Trophoblast cell (in vitro differentiated cells and primary cell): Measurements from ENCODE around the gene KIF1B.

Experiments
- DNase-seq, 2 donors: peaks; one replicate each; pipeline ENCODE4 v3.0.0-alpha.2; 2016
- H2AFZ ChIP-seq: 2 replicates; pipeline ENCODE4 v1.6.1; 2013; ENCODE audit warnings: low read length, moderate library complexity, mild to moderate bottlenecking; ENCODE audit not compliant: insufficient read depth, poor library complexity
- H2AK5ac ChIP-seq: 2 replicates; pipeline ENCODE4 v1.6.1; 2013; ENCODE audit warnings: mild to moderate bottlenecking, low read length
- H2BK120ac ChIP-seq: 2 replicates; pipeline ENCODE4 v1.6.1; 2013; ENCODE audit warnings: low read length, mild to moderate bottlenecking, moderate library complexity; ENCODE audit not compliant: insufficient read depth, poor library complexity
- H2BK12ac ChIP-seq: 2 replicates; pipeline ENCODE4 v1.6.1; 2013; ENCODE audit warnings: mild to moderate bottlenecking, low read length, moderate library complexity
- H2BK5ac ChIP-seq: 2 replicates; pipeline ENCODE4 v1.6.1; 2013; ENCODE audit warnings: low read length, low read depth, moderate library complexity, mild to moderate bottlenecking; ENCODE audit not compliant: poor library complexity
- H3K14ac ChIP-seq: 2 replicates; pipeline ENCODE4 v1.6.1; 2013; ENCODE audit warnings: mild to moderate bottlenecking, low read length
- H3K18ac ChIP-seq: 2 replicates; pipeline ENCODE4 v1.6.1; 2013; ENCODE audit warnings: mild to moderate bottlenecking, low read length
- H3K23ac ChIP-seq: 2 replicates; pipeline ENCODE4 v1.6.1; 2013; ENCODE audit warnings: low read length
- H3K27ac ChIP-seq: 2 replicates; pipeline ENCODE4 v1.5.1; 2013; ENCODE audit warnings: low read depth, mild to moderate bottlenecking, inconsistent platforms, low read length, moderate library complexity
- H3K27me3 ChIP-seq: 2 replicates; pipeline ENCODE4 v1.6.1; 2013; ENCODE audit warnings: inconsistent platforms, mild to moderate bottlenecking, low read length, moderate library complexity; ENCODE audit not compliant: insufficient read depth
- H3K36me3 ChIP-seq, 2 experiments: 1 replicate in 1 of 2; 2 replicates in 1 of 2; pipeline ENCODE4 v1.6.1; 2013; ENCODE audit warnings: low read length in 2 of 2, mild to moderate bottlenecking in 2 of 2, moderate library complexity in 1 of 2; ENCODE audit not compliant: insufficient read depth in 2 of 2, control insufficient read depth in 1 of 2
- H3K4ac ChIP-seq: 2 replicates; pipeline ENCODE4 v1.6.1; 2013; ENCODE audit warnings: low read depth, mild to moderate bottlenecking, low read length, moderate library complexity
- H3K4me1 ChIP-seq, 2 experiments: 1 replicate in 1 of 2; 2 replicates in 1 of 2; pipeline ENCODE4 v1.6.1; 2013; ENCODE audit warnings: low read length in 2 of 2, mild to moderate bottlenecking in 2 of 2, moderate library complexity in 1 of 2; ENCODE audit not compliant: insufficient read depth in 2 of 2, control insufficient read depth in 1 of 2
- H3K4me2 ChIP-seq: 2 replicates; pipeline ENCODE4 v1.6.1; 2013; ENCODE audit warnings: inconsistent platforms, mild to moderate bottlenecking, low read length, moderate library complexity
- H3K4me3 ChIP-seq: 2 replicates; pipeline ENCODE4 v1.5.1; 2013; ENCODE audit warnings: mild to moderate bottlenecking, low read depth, low read length, inconsistent platforms
- H3K79me1 ChIP-seq: one replicate; pipeline ENCODE4 v1.6.1; 2013; ENCODE audit warnings: low read length
- H3K79me2 ChIP-seq: 2 replicates; pipeline ENCODE4 v1.6.1; 2013; ENCODE audit warnings: low read length, mild to moderate bottlenecking; ENCODE audit not compliant: control insufficient read depth, insufficient read depth, poor library complexity
- H3K9ac ChIP-seq: 2 replicates; pipeline ENCODE4 v1.6.1; 2013; ENCODE audit warnings: mild to moderate bottlenecking, low read length
- H3K9me3 ChIP-seq: 2 replicates; pipeline ENCODE4 v1.6.1; 2013; ENCODE audit warnings: low read depth, mild to moderate bottlenecking, control low read depth, inconsistent platforms, low read length; ENCODE audit not compliant: insufficient read depth
- H4K12ac ChIP-seq: 2 replicates; pipeline ENCODE4 v1.6.1; 2013; ENCODE audit warnings: low read depth, mild to moderate bottlenecking, low read length, moderate library complexity
- H4K8ac ChIP-seq: 2 replicates; pipeline ENCODE4 v1.6.1; 2013; ENCODE audit warnings: low read depth, mild to moderate bottlenecking, low read length, moderate library complexity
- H4K91ac ChIP-seq: one replicate; pipeline ENCODE4 v1.6.1; 2013; ENCODE audit warnings: low read depth, mild to moderate bottlenecking, low read length, moderate library complexity
- WGBS: extraction: QIAGEN DNeasy Blood & Tissue Kit; methylation state at CpG from one replicate; pipeline ENCODE4 v1.1.7; 2013; ENCODE audit warnings: missing lambda C conversion rate; ENCODE audit not compliant: insufficient read length, insufficient coverage; ENCODE audit errors: extremely low coverage; 5-methylcytosine and 5-hydroxymethylcytosine counted together

KIF1B gene

DNA sequence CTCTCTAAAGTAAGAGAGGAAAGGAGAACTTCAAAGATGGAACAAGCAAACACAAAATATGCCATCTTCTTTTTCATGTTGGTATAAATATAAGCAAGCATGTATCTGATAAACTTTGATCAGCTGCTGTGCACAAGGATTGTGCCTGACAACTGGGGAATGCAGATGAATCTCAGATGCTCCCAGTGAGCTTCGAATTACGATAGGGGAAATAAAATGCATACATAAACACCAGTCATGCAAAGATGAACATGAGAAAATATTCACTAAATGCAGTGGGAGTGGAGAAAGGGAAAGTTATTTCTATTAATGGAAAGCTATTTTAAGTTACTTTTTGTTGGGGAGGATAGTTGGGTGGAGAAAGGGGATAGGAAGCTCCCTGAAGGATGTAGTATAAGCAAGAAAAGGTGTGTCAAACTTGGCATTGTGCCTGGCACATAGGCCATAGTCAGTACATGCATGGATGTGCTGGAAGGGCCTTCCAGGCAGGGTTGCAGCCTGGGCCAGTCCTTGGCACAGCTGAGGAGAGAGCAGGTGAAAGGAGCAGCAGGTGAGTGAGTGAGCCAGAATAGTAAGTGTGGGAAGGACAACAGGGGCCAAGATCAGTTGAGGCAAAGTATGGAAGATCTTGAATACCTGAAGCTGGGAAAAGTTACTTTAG lies 130.7 kb downstream of the KIF1B start:
- H3K4me1 ChIP-seq, result peaks cover 5 to 8% of the 10 kb centered on the region in 2 experiments
- H3K14ac ChIP-seq, result no peak overlapping the region
- no peaks in the 10 kb centered on the region for H3K79me2 ChIP-seq
- no peak overlapping the region for H2BK5ac ChIP-seq
- no peak overlapping the region for H4K91ac ChIP-seq
- H2AK5ac ChIP-seq, result no peak overlapping the region
- no peak overlapping the region for H2AFZ ChIP-seq
- no peak overlapping the region for H3K9ac ChIP-seq
- no peak overlapping the region for H4K12ac ChIP-seq
- H3K4ac ChIP-seq, result no peak overlapping the region
- peaks cover 4% of the 10 kb centered on the region for H3K79me1 ChIP-seq
- no peak overlapping the region for H2BK12ac ChIP-seq
- H3K36me3 ChIP-seq, result peaks cover 12 to 24% of the 10 kb centered on the region in 2 experiments
- no peak overlapping the region for H2BK120ac ChIP-seq
- WGBS, result no CpG with 5 or more reads among the region's 2 CpGs
- no peak overlapping the region for H3K27ac ChIP-seq
- DNase-seq, result no peak
- no peak overlapping the region for H3K23ac ChIP-seq
- no peak overlapping the region for H4K8ac ChIP-seq
- no peaks in the 10 kb centered on the region for H3K9me3 ChIP-seq
- H3K4me3 ChIP-seq, result no peak overlapping the region
- no peak overlapping the region for H3K4me2 ChIP-seq
- H3K18ac ChIP-seq, result no peak overlapping the region
- H3K27me3 ChIP-seq, result no peaks in the 10 kb centered on the region

DNA sequence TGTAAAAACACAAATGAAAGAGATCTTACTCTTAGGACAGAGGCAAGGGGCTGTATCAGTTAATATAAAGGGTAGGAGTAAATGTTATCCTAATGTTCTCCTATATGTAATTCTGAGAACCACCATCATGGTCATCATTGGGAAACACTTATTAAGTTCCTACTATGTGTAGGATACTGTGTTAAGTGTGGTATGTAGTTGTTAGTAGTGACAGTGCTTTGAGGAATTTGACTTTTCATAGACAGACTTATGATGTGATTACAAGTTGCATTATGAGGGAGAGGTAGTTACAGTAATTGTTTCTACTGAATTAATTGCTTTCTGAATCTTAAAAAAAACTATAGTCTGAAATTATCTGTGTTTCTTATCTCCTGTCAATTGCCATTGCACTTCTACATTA lies 136.7 kb downstream of the KIF1B start:
- Histone ChIP-seq H2BK120ac (no peak overlapping the region), H2BK5ac (no peak overlapping the region), H3K79me2 (no peaks in the 10 kb centered on the region), H4K12ac (no peak overlapping the region), H2AK5ac (no peak overlapping the region), H3K4me3 (no peak overlapping the region), H3K79me1 (no peaks in the 10 kb centered on the region), H3K23ac (no peak overlapping the region), H3K4me1 (no peaks in the 10 kb centered on the region), H2BK12ac (no peak overlapping the region), H3K9me3 (no peaks in the 10 kb centered on the region), H2AFZ (no peak overlapping the region), H3K4me2 (no peak overlapping the region), H3K18ac (no peak overlapping the region), H3K9ac (no peak overlapping the region), H3K27ac (no peak overlapping the region), H4K8ac (no peak overlapping the region), H3K14ac (no peak overlapping the region), H4K91ac (no peak overlapping the region), H3K4ac (no peak overlapping the region), H3K36me3 (peaks cover 16 to 19% of the 10 kb centered on the region in 2 experiments), H3K27me3 (no peaks in the 10 kb centered on the region)
- DNase-seq, result no peak

DNA sequence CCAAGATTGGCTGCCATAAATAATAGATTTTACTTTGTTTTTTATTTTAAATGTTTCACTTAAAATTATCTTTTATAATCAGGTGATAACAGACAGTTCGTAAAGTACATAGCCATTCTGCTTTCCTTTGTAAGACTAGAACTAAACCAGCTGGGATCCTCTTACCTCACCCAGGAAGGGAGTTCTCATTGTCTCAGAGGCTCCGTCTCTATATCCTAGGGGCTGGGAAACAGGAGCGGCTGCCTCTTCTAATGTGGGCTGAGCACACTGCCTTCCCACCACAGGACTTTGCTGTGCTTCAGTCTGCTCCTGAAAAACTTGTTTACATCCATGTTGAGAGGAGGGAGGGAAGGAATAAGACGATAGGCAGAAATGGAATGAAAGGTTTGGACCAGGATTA lies 142.9 kb downstream of the KIF1B start:
- Histone ChIP-seq H3K18ac (no peak overlapping the region), H2BK5ac (no peak overlapping the region), H3K23ac (no peak overlapping the region), H2BK12ac (no peak overlapping the region), H3K79me2 (no peaks in the 10 kb centered on the region), H2AK5ac (no peak overlapping the region), H2AFZ (no peak overlapping the region), H3K79me1 (no peaks in the 10 kb centered on the region), H3K4me2 (no peak overlapping the region), H3K27me3 (no peaks in the 10 kb centered on the region), H3K27ac (no peak overlapping the region), H4K8ac (no peak overlapping the region), H3K9me3 (no peaks in the 10 kb centered on the region), H3K4me3 (no peak overlapping the region), H3K36me3 (peaks cover 7 to 11% of the 10 kb centered on the region in 2 experiments), H4K91ac (no peak overlapping the region), H3K14ac (no peak overlapping the region), H3K9ac (no peak overlapping the region), H3K4ac (no peak overlapping the region), H3K4me1 (no peaks in the 10 kb centered on the region), H2BK120ac (no peak overlapping the region), H4K12ac (no peak overlapping the region)
- WGBS, result no CpG with 5 or more reads among the region's 4 CpGs
- no peak for DNase-seq

DNA sequence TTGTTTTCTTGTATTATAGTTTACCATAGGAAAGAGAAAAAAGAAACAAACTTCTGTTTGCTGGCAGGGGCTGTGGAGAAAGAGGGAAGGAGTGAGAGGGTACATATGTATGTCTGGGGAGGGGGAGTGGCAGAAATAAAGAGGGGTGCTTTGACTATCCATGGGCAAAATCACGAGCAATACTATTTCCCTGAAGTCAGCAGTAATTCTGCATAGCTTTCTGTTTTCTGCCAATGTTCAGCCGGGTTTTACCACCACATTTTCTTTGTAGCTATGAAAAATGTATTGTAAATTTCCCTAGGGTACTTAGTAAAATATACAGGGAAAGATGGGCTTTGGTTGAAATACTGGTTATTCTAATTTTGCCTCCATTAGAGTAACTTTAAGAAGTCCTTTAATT lies 143.3 kb downstream of the KIF1B start:
- H3K27me3 ChIP-seq, result no peaks in the 10 kb centered on the region

More for the DNA sequence above, 143.3 kb downstream of the KIF1B start:
- Histone ChIP-seq H3K27ac (no peak overlapping the region), H3K9me3 (no peaks in the 10 kb centered on the region), H2AFZ (no peak overlapping the region), H4K91ac (no peak overlapping the region), H3K18ac (no peak overlapping the region), H3K4me2 (no peak overlapping the region), H2BK120ac (no peak overlapping the region), H2AK5ac (no peak overlapping the region), H3K79me1 (no peaks in the 10 kb centered on the region), H3K79me2 (no peaks in the 10 kb centered on the region), H4K12ac (no peak overlapping the region), H4K8ac (no peak overlapping the region), H3K4me3 (no peak overlapping the region), H3K9ac (no peak overlapping the region), H2BK12ac (no peak overlapping the region), H3K36me3 (peaks cover 7 to 10% of the 10 kb centered on the region in 2 experiments), H3K4ac (no peak overlapping the region), H3K4me1 (no peaks in the 10 kb centered on the region), H3K14ac (no peak overlapping the region), H3K23ac (no peak overlapping the region), H2BK5ac (no peak overlapping the region)
- no peak for DNase-seq
- WGBS, result no CpG with 5 or more reads among the region's 2 CpGs
